GM23338 (cell line): ENCODE data around the gene TENM4. TPM values are rescaled to one million over a fixed set of nuclear protein-coding genes. Genes with fewer than 3 reads are reported as not detected.

ENCODE experiments used
- ATAC-seq: fragments of 200-7000 bp; cut with Tn5 transposase; 3 replicates; pipeline ENCODE4 v1.9.1; 2020
- DNase-seq: peaks from one replicate; pipeline ENCODE4 v3.0.0-alpha.2; 2015; ENCODE audit warnings: low spot score
- H2AFZ ChIP-seq: fragments of 200-600 bp; sonication (generic); 2 replicates; pipeline ENCODE4 v1.8.0; 2016; ENCODE audit warnings: antibody characterized with exemption, mild to moderate bottlenecking, moderate library complexity
- H3F3A ChIP-seq: fragments of 200-600 bp; sonication (generic); replicated peaks from 2 replicates; pipeline ENCODE4 v1.8.0; 2017; ENCODE audit warnings: antibody characterized with exemption, mixed run types, low read depth
- H3K27ac ChIP-seq: fragments of 200-600 bp; sonication (generic); 2 replicates; pipeline ENCODE4 v1.6.1; 2016; ENCODE audit warnings: low read depth
- H3K27me3 ChIP-seq: fragments of 200-600 bp; sonication (generic); 2 replicates; pipeline ENCODE4 v1.8.0; 2016; ENCODE audit warnings: mild to moderate bottlenecking, mixed run types, moderate library complexity; ENCODE audit not compliant: insufficient read depth
- H3K36me3 ChIP-seq: fragments of 200-600 bp; sonication (generic); 2 replicates; pipeline ENCODE4 v1.8.0; 2016; ENCODE audit warnings: mild to moderate bottlenecking; ENCODE audit not compliant: insufficient read depth
- H3K4me1 ChIP-seq: fragments of 200-600 bp; sonication (generic); 2 replicates; pipeline ENCODE4 v1.8.0; 2016; ENCODE audit warnings: mild to moderate bottlenecking, moderate library complexity; ENCODE audit not compliant: insufficient read depth
- H3K4me2 ChIP-seq: fragments of 200-600 bp; sonication (generic); 2 replicates; pipeline ENCODE4 v1.7.1; 2017; ENCODE audit warnings: mixed run types
- H3K4me3 ChIP-seq: fragments of 200-600 bp; sonication (generic); 2 replicates; pipeline ENCODE4 v1.6.1; 2016; ENCODE audit warnings: mixed run types
- H3K79me2 ChIP-seq: fragments of 200-600 bp; sonication (generic); replicated peaks from 2 replicates; pipeline ENCODE4 v1.8.0; 2017; ENCODE audit warnings: mild to moderate bottlenecking; ENCODE audit not compliant: insufficient read depth
- H3K9me2 ChIP-seq: fragments of 200-600 bp; sonication (generic); 2 replicates; pipeline ENCODE4 v1.8.0; 2017; ENCODE audit not compliant: insufficient read depth
- H4K20me1 ChIP-seq: fragments of 200-600 bp; sonication (generic); replicated peaks from 2 replicates; pipeline ENCODE4 v1.8.0; 2017; ENCODE audit warnings: mild to moderate bottlenecking; ENCODE audit not compliant: insufficient read depth
- H3K27ac Mint-ChIP-seq: 2 replicates; pipeline ENCODE4 v1.8.0; 2020; ENCODE audit warnings: inconsistent platforms, mild to moderate bottlenecking, moderate library complexity, mixed read lengths
- H3K27me3 Mint-ChIP-seq: 3 replicates; pipeline ENCODE4 v1.8.0; 2022; ENCODE audit warnings: low read depth, mild to moderate bottlenecking, moderate library complexity, mixed read lengths, inconsistent platforms; ENCODE audit not compliant: insufficient read depth, poor library complexity
- H3K36me3 Mint-ChIP-seq: 3 replicates; pipeline ENCODE4 v1.8.0; 2021; ENCODE audit warnings: low read depth, mild to moderate bottlenecking, inconsistent platforms, moderate library complexity, mixed read lengths
- H3K4me1 Mint-ChIP-seq: 3 replicates; pipeline ENCODE4 v1.8.0; 2020; ENCODE audit warnings: mild to moderate bottlenecking, inconsistent platforms, mixed read lengths
- H3K4me3 Mint-ChIP-seq: 3 replicates; pipeline ENCODE4 v1.8.0; 2021; ENCODE audit warnings: moderate library complexity, mild to moderate bottlenecking, inconsistent platforms, mixed read lengths
- H3K9me3 Mint-ChIP-seq: 3 replicates; pipeline ENCODE4 v1.8.0; 2020; ENCODE audit warnings: moderate library complexity, mild to moderate bottlenecking, inconsistent platforms, mixed read lengths
- CREB1 ChIP-seq: fragments of 250-450 bp; sonication (Bioruptor Pico); IDR thresholded peaks from 2 replicates; pipeline ENCODE4 v1.5.0; 2020; ENCODE audit warnings: low read depth, mild to moderate bottlenecking, moderate library complexity
- EZH2phosphoT487 ChIP-seq: fragments of 200-600 bp; sonication (generic); IDR thresholded peaks from one replicate; pipeline ENCODE4 v1.8.1; 2018; ENCODE audit warnings: antibody characterized with exemption; ENCODE audit not compliant: unreplicated experiment
- JUNB ChIP-seq: IDR thresholded peaks from one replicate; pipeline ENCODE4 v1.6.1; 2016; ENCODE audit warnings: antibody characterized with exemption; ENCODE audit not compliant: unreplicated experiment
- STAT1 ChIP-seq: IDR thresholded peaks from one replicate; pipeline ENCODE4 v1.6.1; 2016; ENCODE audit warnings: antibody characterized with exemption; ENCODE audit not compliant: unreplicated experiment
- ZNF331 ChIP-seq: fragments of 250-450 bp; sonication (Bioruptor Pico); IDR thresholded peaks from 2 replicates; pipeline ENCODE4 v1.5.0; 2020; ENCODE audit warnings: low read depth, mild to moderate bottlenecking, moderate library complexity
- polyA plus RNA-seq: library from polyadenylated mRNA; unstranded; fragments of >200 nt; fragmentation: Nextera tagmentation; extraction: Ambion mirVana; gene quantifications from 2 replicates; pipeline ENCODE4 v1.2.1, GENCODE V29; 2016
- total RNA-seq: library from RNA; depleted of rRNA; stranded (reverse); fragments of >200 nt; shearing (Covaris generic); gene quantifications from 2 replicates; pipeline ENCODE4 v1.2.3, GENCODE V29; 2014
- TF ChIP-seq, protein P1 (sequence below): fragments of 250-450 bp; sonication (Bioruptor Pico); IDR thresholded peaks from 2 replicates; pipeline ENCODE4 v1.5.0; 2020; ENCODE audit warnings: mild to moderate bottlenecking, moderate library complexity
- TF ChIP-seq, protein P2 (sequence below), 2 experiments: fragments of 200-600 bp in 1 of 2; sonication (generic) in 1 of 2; conservative IDR thresholded peaks; 2 replicates each; pipeline versions ENCODE4 v1.5.1 to v1.6.1; 2016 to 2017; ENCODE audit warnings: antibody characterized with exemption in 2 of 2, low read depth in 2 of 2, mild to moderate bottlenecking in 2 of 2, moderate library complexity in 1 of 2

TENM4 gene
- total and polyA plus RNA-seq, 2 experiments from 2014 or later, result 7.3 TPM

- TF ChIP-seq, protein P1, sequence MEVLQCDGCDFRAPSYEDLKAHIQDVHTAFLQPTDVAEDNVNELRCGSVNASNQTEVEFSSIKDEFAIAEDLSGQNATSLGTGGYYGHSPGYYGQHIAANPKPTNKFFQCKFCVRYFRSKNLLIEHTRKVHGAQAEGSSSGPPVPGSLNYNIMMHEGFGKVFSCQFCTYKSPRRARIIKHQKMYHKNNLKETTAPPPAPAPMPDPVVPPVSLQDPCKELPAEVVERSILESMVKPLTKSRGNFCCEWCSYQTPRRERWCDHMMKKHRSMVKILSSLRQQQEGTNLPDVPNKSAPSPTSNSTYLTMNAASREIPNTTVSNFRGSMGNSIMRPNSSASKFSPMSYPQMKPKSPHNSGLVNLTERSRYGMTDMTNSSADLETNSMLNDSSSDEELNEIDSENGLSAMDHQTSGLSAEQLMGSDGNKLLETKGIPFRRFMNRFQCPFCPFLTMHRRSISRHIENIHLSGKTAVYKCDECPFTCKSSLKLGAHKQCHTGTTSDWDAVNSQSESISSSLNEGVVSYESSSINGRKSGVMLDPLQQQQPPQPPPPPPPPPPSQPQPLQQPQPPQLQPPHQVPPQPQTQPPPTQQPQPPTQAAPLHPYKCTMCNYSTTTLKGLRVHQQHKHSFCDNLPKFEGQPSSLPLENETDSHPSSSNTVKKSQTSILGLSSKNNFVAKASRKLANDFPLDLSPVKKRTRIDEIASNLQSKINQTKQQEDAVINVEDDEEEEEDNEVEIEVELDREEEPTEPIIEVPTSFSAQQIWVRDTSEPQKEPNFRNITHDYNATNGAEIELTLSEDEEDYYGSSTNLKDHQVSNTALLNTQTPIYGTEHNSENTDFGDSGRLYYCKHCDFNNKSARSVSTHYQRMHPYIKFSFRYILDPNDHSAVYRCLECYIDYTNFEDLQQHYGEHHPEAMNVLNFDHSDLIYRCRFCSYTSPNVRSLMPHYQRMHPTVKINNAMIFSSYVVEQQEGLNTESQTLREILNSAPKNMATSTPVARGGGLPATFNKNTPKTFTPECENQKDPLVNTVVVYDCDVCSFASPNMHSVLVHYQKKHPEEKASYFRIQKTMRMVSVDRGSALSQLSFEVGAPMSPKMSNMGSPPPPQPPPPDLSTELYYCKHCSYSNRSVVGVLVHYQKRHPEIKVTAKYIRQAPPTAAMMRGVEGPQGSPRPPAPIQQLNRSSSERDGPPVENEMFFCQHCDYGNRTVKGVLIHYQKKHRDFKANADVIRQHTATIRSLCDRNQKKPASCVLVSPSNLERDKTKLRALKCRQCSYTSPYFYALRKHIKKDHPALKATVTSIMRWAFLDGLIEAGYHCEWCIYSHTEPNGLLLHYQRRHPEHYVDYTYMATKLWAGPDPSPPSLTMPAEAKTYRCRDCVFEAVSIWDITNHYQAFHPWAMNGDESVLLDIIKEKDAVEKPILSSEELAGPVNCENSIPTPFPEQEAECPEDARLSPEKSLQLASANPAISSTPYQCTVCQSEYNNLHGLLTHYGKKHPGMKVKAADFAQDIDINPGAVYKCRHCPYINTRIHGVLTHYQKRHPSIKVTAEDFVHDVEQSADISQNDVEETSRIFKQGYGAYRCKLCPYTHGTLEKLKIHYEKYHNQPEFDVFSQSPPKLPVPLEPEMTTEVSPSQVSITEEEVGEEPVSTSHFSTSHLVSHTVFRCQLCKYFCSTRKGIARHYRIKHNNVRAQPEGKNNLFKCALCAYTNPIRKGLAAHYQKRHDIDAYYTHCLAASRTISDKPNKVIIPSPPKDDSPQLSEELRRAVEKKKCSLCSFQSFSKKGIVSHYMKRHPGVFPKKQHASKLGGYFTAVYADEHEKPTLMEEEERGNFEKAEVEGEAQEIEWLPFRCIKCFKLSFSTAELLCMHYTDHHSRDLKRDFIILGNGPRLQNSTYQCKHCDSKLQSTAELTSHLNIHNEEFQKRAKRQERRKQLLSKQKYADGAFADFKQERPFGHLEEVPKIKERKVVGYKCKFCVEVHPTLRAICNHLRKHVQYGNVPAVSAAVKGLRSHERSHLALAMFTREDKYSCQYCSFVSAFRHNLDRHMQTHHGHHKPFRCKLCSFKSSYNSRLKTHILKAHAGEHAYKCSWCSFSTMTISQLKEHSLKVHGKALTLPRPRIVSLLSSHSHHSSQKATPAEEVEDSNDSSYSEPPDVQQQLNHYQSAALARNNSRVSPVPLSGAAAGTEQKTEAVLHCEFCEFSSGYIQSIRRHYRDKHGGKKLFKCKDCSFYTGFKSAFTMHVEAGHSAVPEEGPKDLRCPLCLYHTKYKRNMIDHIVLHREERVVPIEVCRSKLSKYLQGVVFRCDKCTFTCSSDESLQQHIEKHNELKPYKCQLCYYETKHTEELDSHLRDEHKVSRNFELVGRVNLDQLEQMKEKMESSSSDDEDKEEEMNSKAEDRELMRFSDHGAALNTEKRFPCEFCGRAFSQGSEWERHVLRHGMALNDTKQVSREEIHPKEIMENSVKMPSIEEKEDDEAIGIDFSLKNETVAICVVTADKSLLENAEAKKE (CRISPR knock-in tag), result no peak
- no peak for TF ChIP-seq STAT1
- TF ChIP-seq, protein P2, sequence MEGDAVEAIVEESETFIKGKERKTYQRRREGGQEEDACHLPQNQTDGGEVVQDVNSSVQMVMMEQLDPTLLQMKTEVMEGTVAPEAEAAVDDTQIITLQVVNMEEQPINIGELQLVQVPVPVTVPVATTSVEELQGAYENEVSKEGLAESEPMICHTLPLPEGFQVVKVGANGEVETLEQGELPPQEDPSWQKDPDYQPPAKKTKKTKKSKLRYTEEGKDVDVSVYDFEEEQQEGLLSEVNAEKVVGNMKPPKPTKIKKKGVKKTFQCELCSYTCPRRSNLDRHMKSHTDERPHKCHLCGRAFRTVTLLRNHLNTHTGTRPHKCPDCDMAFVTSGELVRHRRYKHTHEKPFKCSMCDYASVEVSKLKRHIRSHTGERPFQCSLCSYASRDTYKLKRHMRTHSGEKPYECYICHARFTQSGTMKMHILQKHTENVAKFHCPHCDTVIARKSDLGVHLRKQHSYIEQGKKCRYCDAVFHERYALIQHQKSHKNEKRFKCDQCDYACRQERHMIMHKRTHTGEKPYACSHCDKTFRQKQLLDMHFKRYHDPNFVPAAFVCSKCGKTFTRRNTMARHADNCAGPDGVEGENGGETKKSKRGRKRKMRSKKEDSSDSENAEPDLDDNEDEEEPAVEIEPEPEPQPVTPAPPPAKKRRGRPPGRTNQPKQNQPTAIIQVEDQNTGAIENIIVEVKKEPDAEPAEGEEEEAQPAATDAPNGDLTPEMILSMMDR (conservative IDR thresholded peaks at IDR 0.05; ENCODE audit: low read depth in 2 of 2), result no peak
- no peak for TF ChIP-seq EZH2phosphoT487
- no peak for TF ChIP-seq CREB1 (CRISPR knock-in tag)
These were observed 258.0 kb downstream of the TENM4 start (continued) for GRCh38 chr11:79182794-79183193.

GRCh38 chr11:79179087-79179486, 261.7 kb downstream of the TENM4 start:
- no peaks in the 10 kb centered on the region for H3K36me3 ChIP-seq
- H3K4me1 ChIP-seq, result peaks cover 3% of the 10 kb centered on the region
- Mint-ChIP-seq H3K27me3 (peaks cover 2% of the 10 kb centered on the region), H3K9me3 (no peaks in the 10 kb centered on the region), H3K27ac (no peak overlapping the region), H3K4me3 (no peak overlapping the region), H3K36me3 (no peaks in the 10 kb centered on the region), H3K4me1 (peaks cover 8% of the 10 kb centered on the region)
- H3K27ac ChIP-seq, result no peak overlapping the region
- no peaks in the 10 kb centered on the region for H3F3A ChIP-seq
- H4K20me1 ChIP-seq, result no peaks in the 10 kb centered on the region; the same call in 1 of the 2 replicates
- H3K9me2 ChIP-seq, result no peaks in the 10 kb centered on the region
- H3K4me2 ChIP-seq, result no peak overlapping the region
- H3K4me3 ChIP-seq, result no peak overlapping the region
- DNase-seq, result no peak
- no peak for ATAC-seq
- no peaks in the 10 kb centered on the region for H3K79me2 ChIP-seq
- no peaks in the 10 kb centered on the region for H3K27me3 ChIP-seq
- no peak overlapping the region for H2AFZ ChIP-seq
- no peak for TF ChIP-seq JUNB
- TF ChIP-seq, protein P1 (CRISPR knock-in tag), result no peak
- TF ChIP-seq ZNF331, result no peak
